Dermis microvascular lymphatic vessel endothelial cell (primary cell): ENCODE results near the gene DUSP2. TPM values are rescaled to one million over a fixed set of nuclear protein-coding genes. Genes with fewer than 3 reads are reported as not detected.
"Not testable (repeated sequence)": the region's sequence is repeated elsewhere in the genome, so short reads cannot be mapped to it uniquely, and the experiment has no call there.

Source experiments
- DNase-seq, 2 donors: peaks; one replicate each; pipeline versions ENCODE4 v3.0.0 to v3.0.0-alpha.2; 2010; ENCODE audit warnings: low read depth in 2 of 2
- total RNA-seq: library from RNA; depleted of rRNA; stranded (reverse); fragments of >200 nt; gene quantifications from 2 replicates; pipeline ENCODE4 v1.2.1, GENCODE V29; 2014

DUSP2 gene
- total RNA-seq, 1 donor from 2014 or later, result 0.26 TPM

DNA sequence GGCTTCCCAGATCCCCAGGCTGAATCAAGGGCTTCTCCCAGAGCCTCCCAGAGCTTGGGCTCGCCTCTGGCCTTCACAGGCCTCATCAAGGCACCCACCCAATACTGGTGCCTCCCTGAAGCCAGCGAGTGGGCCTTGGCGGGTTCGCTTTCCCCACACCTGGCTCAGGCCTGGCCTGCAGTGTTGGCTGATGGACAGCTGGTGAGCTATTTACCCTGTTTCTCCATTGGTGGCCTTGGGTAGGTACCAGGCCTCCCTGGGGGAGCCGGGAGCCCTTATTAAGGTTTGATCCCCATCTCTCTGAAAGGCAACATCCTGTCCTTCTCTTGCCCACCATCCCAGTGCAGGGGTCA lies 18.2 kb upstream of the DUSP2 start:
- no peak for DNase-seq

DNA sequence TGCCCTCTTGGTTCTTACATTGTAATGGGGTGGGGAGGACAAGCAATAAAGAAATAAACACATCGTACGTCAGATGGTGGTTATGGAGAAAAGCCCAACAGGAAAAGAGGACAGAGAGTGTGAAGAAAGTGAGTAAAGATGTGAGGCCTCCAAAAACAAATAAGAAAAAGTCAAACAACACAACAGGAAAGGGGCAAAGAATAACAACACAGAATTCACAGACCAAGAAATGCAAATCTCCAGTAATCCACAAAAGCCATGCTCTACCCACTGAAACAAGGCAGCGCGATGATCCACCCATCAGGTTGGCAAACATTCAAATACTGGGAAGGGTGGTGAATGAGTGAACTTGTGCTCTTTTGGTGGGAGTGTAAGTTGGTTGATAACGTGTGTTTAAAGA lies 16.7 kb upstream of the DUSP2 start:
- no peak for DNase-seq

DNA sequence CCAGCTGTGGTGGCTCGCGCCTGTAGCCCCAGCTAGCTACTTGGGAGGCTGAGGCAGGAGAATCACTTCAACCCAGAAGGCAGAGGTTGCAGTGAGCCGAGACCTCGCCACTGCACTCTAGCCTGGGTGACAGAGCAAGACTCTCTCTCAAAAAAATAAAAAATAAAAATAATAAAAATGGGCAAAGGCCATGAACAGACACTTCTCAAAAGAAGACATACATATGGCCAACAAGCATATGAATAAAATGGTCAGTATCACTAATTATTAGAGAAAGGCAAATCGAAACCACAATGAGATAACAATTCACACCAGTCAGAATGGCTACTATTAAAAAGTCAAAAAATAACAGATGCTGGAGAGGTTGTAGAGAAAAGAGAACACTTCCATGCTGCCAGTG lies 15.1 kb upstream of the DUSP2 start:
- DNase-seq, result not testable (repeated sequence)

DNA sequence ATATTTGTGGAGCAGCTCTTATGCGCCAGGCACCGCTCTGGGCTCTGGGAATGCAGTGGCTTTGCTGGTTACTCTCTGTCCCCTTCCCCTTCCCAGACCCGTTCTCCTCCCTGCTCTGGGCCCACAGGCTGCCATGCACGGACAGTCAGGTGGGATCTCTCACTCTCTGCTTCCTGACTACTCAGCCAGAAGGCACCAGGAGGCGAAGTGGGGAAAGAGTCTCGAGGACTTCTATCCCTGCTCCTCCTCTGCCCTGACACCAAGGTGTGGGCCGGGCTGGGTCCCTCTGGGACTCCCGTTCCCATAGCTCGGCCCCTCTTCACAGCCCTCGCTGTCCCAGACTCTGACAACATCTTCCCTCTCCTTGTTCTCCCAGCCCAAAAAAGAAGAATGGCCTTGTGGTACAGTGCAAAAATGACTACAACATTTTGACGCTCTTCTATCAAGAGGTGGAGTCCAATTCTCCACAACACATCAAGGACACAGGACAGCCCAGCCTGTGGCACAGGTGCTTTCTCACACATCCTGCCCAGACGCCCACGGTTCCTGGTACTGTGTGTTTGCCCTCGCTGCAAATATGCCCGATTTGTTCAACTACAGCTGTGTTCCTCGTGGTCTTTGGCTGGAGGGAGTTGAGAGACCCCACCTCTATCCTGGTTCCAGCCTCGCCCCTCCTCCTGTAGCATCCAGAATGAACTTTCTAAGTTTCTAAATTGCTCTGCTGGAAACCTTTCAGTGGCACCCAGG lies 14.0 kb upstream of the DUSP2 start:
- no peak for DNase-seq

DNA sequence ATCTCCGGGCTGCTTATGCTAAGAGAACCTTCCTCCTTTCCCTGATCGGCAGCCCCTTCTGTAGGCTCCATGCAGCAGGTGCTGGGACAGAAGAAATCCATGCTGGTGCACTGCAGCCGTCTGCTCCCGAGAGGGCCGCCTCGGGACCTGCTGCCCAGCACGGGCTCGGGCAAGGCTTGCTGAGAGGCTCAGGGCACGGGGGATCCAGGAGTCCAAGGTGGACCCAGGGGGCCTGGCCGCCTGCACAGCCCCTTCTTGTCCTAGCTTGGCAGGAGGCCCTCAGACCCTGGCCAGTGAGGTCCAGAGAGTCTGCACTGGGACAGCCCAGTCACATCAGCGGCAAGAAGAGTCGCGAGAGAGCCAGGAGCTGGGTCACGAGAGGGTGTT lies 13.3 kb upstream of the DUSP2 start:
- DNase-seq, result no peak

DNA sequence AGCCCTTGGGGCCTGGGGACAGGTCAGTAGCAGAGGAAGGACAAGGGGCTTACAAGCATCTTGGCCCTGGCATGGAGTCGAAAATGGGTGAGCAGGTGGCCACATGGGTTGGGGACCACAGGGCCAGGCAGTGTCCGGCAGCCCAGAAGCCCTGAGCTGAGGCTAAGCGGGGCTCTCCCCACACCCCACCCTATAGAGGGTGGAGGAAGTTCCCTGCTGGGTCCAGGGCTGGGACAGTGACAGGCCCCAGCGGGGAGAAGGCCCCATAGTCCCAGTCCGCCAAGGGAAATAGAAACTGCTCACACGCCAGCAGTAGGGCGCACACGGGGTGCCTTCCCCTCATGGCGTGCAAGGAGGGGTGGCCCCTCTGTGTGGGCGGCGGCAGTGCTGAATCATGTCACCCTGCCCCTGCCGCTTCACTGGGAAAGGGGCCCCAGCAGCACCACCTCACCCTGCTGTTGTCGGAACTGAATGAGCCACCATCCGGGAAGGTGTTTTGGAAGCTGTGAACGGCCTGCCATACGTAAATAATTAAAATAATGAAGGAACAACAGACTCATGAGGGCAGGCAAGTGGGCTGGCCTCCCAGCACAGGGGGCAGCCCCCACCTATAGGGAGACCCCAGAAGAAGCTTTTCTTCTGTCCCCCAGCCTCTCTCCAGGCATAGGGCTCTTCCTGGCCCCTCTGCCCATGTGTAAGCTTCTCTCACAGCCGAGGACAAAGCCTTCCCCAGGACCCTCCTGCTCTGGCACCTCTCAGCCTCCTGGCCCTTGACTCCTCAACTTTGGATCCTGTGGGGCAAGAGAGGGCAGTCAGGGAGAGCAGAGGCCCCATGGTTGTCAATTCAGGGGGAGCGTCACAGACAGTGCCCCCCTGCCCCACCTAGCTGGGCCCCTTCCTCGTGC lies 12.7 kb upstream of the DUSP2 start:
- DNase-seq, result no peak

DNA sequence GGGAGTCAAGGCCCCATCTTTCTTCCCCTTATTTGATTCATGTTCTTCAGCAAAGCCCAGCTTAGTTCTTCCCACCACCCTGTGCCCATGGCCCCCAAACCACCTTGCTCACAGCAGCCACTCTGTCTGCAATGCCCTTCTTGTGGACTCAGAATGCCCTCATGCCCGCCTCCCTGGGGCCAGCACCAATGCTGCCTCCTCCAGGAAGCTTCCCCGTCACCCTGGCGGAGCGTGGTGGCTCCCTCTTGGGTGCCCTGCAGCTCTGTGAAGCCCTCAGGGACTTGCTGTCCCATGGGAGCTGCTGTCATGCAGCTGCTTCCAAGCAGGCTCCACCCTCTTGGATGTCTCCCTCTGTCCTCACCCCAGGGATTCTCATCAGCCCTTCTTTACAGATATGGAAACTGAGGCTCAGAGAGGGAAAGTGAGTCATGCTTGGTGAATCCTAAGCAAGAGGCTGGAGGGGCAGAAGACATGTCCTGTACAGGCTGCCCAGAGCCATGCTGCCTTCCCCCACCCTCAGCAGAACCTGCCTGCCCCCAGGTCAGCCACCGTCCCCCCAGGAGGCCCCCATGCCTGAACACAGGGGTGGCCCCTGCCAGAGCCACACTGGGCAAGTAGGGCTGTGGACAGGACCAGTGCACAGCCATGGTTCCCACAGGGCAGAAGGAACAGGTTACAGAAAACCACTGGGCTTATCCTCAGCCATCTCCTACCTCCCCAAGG lies 11.8 kb upstream of the DUSP2 start:
- DNase-seq, result no peak

DNA sequence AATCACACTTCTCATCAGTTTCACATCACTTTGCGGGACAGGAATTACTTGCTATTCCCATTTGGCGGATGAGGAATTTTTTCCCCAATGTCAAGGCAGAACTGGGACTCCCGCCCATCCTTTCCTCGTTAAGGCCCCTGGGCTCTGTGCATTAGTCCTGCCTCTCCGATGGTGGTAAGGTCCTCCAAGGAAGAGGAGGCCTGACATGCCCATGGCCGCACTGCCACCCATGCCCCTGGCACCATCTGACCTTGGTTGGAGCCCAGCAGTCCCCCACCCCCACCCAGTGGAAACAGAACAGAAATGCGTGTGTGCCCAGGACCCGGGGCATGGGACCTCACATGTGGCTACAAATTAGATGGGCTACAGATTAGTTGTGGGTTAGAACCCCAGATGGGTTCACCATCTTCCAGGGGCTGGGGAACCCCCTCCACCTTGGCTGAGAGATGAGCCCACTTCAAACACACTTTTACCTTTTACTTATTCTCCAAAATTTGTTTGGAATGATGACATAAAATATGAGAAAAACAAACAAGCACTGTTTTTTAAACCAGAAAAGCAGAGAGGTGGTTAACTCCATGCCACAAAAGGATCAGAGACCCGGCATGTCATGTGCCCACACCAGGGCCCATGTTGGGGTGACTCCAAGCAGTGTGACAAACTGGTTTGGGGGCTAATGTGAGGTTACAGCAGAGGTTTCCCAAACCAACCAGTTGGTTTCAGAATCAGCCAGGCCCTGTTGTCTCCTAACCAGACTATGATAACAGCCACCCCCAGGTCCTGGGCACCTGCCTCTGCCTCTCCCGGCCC lies 11.0 kb upstream of the DUSP2 start:
- DNase-seq, result no peak

DNA sequence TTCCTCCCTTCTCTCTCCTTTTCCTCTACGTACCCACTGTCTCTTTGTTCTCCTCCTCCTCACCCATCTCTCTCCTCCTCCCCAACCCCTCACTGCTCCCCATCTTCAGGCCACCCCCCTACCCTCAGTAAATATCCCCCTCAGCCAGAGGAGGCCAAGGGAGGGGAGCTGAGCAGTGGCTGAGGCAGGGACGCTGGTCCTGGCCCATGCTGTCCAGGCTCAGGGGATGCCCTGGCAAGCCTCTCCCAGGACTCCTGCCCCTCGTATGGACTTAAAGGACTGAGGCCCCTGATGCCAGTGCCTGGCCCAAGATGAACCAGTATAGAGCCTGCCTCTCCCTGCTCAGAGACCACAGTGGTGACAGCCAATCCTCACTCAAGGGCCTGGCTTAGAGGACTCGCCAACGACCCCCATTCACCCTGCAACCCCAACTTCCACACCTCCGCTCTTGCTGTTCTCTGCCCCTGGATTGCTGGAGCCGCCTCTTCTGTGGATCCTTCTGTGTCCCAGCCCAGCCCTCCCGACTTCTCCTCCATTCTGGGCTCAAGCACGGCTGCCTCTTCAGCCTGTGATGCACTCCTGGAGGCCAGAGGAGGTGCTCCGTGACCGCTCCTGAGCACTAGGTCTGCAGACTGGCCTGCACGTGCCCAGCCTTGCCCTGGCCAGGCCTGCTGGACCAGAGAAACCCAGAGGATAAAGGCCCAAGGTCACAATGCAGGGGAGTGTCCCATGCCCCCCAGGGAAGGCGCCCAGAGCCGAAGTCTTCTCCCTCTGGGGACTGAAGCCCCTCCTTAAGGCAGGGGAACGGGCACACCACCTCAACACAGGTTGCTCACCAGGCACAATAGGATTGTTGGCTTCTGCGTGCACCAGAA lies 9.5 kb upstream of the DUSP2 start:
- DNase-seq, result no peak

DNA sequence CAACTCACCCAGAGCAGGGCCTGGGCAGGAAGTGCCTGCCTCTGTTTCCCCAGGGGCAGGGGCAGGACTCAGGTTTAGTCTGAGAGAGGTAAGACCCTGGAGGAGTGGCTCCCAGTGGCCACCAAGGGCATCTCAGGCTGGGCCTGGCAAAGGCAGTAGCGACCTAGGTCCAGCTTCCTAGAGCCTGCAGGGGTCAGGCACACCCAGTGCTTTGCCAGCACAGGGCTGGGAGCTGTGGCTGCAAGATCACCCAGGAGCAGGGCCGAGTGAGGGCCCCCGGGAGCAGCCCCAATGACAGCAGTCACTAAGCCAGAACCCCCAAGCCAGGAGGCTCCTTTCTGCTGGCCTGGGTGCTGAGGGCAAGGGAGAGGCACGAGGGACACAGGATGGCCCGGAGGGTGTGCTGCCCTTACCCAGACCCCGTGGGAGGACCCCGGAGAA lies 8.8 kb upstream of the DUSP2 start:
- no peak for DNase-seq

DNA sequence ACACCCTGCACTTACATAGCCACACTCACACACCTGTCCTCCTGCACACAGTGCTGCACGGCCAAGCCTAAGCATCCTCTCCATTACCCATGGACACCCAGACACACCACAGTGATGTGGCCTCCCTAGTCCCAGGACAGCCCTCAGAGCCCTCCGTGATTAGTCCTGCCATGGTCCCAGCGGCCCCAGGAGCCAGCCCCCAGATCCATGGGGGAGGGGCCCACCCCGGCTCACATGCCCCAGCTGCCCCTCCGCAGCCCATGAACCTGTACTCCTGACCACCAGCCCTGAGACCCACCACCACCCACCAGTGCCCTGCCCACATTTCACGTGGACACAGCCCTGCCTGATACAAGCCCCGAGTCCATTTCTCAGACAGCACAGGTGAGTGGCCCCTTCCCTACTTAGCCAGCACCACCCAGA lies 8.1 kb upstream of the DUSP2 start:
- no peak for DNase-seq

DNA sequence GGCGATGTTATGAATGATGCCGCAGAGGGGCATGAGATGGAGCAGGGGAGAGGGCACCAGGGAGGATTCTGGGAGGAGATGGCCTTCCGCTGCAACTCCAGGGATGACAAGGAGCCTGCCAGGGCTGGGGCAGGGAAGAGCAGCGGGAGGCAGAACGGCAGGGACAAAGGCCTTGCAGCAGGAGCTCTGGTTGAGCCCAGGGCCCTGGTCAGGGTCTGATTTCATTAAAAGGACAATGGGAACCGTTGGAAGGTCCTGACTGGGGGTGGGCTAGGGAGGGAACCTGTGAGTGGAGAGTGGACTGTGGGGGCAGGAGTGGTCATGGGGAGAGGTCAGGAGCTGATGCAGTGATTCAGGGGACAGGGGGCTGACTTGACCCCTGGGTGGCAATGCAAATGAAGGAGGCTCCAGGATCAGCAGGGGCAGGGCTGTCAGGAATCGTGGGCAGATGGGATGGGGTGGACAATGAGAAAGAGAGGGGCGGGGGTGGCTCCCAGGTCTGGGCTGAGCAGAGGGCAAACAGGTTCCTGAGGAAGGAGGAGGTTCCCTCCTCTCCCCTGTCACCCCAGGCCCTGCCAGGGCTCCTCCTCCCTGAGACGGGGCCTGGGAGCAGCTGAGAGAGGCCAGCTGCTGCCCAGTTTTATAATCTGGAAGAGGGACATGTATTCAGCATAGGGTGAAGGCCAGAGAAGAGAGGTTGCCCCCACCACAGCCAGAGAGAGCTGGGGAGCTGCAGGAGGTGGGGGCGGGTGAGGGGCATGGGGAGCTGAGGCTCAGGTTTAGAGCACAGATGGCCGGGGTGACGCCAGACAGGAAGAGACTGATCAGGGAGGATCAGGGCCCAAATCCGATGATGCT lies 7.3 kb upstream of the DUSP2 start:
- no peak for DNase-seq

DNA sequence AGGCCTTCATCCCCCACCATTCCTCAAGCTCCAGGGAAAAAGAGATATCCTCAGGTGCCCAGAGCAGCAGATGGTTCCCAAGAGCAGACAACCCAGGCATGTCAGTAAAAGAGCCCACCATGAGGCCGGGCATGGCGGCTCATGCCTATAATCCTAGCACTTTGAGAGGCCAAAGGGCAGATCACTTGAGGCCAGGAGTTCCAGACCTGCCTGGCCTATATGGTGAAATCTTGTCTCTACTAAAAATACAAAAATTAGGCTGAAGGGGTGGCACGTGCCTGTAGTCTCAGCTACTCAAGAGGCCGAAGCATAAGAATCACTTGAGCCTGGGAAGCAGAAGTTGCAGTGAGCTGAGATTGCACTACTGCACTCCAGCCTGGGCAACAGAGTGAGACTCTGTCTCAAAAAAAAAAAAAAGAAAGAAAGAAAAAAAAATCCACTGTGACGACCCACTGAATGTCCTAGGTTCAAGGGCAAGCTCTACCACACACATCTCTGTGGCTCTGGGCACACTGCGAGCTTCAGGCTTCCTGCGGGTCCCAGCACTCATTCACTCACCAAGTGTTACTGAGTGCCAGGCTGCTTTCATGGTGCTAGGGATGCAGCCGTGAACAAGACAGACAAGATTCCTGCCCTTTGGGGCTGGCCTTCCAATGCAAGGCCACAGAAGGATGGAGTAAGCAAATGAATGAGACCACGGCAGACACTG lies 6.5 kb upstream of the DUSP2 start:
- DNase-seq, result no peak

DNA sequence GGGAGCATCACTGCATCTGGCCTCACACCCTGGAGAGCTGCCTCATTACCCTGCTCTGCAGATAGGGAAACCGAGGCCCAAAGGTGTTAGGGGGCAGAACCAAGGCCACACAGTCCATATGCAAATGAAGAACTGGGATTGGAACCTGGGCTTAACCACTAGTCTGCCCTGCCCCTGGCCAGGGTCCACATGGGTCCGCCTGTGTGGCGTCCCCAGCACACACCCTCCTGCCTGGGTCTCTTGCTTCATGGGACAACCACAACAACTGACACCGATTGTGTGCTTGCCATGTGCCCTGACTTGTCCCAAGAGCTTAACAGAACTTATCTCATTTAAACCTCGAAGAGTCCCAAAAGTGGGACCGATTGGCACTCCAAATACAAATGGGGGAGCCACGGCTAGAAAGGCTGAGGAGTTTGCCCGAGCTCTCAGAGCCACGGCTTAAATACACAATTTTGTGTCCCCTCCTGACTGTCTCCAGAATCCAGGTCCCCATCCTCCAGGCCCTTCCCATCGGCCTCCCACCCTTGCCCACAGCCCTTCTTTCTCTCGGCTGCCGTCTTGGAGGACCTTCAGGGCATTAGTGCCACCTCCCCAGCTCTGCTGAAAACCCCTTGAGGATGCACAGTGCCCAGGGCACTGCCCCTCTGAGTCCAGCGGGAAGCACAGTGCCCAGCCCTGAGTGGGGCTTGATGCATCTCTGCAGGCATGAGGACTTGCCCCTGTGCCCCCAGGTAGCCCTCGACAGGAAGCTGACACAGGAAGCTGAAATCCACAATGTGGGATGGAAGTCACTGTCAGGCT lies 5.8 kb upstream of the DUSP2 start:
- no peak for DNase-seq

DNA sequence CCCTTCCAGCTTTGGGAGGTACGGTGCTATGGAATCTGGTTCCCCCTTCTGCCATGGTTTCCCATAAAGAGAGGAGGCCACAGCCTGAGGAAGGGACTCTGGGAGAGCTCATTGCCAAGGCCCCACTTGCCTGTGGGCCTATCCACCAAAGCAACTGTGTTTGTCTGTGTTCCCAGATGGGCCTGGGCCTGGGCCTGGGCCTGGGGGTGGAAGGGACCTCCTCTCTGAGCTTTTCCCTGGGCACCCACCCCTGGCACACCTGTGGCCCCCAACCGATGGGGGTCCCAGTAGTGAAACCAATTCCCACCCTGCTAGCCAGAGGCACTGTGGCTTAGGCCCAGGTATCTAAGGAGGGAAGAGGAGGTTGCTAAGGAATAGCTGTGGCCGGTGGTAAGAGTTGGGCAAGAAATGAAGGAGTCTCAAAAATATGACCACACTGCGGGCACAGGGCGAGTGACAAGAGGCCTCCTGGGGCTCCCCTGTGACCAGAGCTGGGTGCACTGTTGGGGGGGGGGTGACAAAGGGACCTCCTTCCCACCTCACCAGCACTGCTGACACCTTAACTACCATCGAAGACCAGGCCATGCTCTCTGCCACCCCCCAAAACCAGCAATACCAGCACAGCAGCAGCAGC lies 4.9 kb upstream of the DUSP2 start:
- DNase-seq, result no peak

DNA sequence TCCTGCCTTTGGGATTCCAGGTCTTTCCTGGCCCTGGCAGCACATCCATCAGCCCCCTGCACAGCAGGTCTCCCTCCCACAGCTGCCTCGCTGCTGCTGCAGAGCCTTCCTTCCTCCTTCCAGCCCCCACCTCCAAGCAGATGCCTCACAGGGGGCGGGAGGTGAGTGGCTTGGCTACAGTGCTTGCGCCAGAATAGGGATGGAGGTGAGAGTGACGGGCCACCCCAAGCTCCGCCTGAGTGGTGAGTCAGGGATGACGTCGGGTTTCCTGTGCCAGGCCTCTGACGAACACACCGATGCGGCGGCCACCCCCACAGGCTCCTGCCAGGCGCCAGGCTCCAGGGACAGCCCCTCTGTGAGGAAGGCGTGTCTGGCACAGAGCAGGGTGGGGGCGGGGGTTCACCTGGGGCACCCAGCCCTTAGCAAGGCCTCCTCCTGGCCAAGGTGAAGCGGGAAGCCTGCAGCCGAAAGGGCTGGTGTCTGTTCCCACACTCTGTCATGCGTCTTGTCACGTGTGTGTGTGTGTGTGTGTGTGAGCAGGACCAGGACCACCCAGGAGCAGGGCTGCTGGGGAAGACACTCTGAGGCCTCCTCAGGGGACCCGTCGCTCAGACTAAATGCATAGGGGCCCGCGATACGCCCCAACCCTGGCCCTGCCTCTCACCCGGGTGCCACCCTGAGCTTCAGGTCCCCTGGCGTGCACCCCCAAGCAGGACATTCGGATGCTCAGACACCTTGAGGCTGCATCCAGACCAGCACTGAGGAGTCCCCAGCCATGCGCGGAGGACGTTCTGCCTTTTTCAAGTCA lies 3.4 kb upstream of the DUSP2 start:
- DNase-seq, result peak; percentile 79 to 88
